Stimulated activated CD8-positive, alpha-beta memory T cell treated with anti-CD3 and anti-CD28 coated beads, Interleukin-4, amount 100 ng/mL, for 1 hour (primary cell): ENCODE data around the gene HEBP2.
A peak's percentile ranks its signal among the peaks of the same experiment; 100 is the strongest.
"Not testable (repeated sequence)": the region's sequence is repeated elsewhere in the genome, so short reads cannot be mapped to it uniquely, and the experiment has no call there.

ENCODE experiments used
- DNase-seq, 2 donors: peaks; one replicate each; pipeline ENCODE4 v3.0.0-alpha.2; 2020; ENCODE audit warnings: low read depth in 2 of 2, low spot score in 1 of 2

The HEBP2 gene

DNA sequence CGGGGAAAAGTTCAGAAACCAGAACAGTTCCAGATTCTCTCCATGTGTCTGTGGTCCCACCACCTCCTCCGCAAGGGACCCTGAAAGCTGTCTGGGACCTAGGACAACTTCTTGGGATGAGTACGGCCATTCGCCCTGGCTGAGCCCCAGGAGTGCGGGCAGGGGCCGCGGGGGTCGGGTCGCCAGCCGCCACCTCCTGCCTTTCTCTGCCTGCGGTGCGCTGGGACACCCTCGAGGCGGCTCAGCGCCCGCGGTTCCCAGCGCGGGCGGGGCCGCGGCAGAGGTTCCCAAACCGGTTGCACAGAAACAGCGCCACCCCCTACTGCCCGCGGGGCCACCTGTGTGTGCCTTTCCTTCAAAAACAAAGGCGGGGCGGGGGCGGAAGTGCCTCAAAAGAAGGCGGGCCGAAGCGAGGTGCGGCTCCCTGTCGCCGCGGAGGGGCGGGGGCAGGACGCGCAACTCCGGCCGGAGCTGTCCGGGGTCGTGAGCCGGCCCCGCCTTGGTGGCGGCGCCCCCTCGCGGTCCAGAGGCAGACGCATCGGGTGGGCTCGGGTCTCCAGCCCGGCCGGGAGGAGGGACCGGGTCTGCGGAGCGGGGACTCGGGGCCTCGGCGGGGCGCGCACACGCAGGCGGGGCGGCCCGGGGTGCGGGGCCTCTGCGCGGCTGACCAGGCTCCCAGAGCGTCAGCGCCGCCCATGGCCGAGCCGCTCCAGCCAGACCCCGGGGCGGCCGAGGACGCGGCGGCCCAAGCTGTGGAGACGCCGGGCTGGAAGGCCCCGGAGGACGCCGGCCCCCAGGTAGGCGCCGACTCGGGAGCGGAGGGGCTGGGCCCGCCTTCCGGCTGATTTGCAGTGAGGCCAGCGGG lies at the start of gene HEBP2:
Gene HEBP2 (plus strand): TSS at position 423 of the 865 bp plus-strand sequence. CDS start 273 bp downstream, at position 696.
- DNase-seq = peak; percentile 50 to 88

GRCh38 chr6:138357928-138358327 lies 46.1 kb upstream of the HEBP2 start:
- DNase-seq = no peak

DNA sequence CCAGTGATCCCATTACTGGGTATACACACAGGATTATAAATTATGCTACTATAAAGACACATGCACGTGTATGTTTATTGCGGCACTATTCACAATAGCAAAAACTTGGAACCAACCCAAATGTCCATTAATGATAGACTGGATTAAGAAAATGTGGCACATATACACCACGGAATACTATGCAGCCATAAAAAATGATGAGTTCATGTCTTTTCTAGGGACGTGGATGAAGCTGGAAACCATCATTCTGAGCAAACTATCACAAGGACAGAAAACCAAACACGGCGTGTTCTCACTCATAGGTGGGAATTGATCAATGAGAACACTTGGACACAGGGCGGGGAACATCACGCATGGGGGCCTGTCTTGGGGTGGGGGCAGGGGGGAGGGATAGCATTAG lies 35.3 kb upstream of the HEBP2 start:
- not testable (repeated sequence) for DNase-seq

DNA sequence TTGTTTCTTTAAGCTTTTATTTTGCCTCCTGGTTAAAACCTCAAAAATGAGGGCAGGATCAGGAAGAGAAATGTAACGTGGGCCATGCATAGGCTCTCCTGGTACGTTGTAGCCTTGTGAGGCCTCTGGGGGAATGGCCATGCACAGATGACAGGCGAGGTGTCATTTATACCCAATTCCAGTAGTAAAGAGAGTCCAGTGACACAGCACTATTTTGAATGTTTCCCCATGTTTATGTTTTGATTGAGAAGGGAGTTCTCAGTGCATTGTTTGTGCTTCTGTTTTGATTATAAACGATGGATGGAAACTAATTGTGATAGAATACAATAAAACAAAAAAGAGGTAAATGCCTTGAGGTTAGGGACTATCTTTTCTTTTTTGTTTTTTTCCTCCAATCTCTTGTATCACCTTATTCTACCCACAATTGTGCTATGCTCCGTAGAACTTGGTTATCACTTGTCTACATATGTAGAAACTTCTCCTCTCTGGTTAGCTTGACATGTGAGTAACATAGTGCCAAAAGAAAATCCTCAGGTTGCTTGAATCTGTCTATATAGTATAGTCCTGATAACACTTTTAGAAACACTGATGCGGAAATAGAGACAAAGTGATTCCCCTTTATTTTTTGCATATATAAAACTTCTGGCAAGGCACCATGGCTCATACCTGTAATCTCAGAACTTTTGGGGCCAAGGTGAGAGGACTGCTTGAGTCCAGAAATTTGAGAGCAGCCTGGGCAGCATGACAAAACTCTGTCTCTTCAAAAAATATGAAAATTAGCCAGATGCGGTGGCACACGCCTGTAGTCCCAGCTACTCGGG lies 33.2 kb upstream of the HEBP2 start:
- DNase-seq = no peak

- no peak for DNase-seq
These were observed 32.6 kb upstream of the HEBP2 start for GRCh38 chr6:138371452-138371711.

- DNase-seq = no peak
These were observed 32.3 kb upstream of the HEBP2 start for GRCh38 chr6:138371720-138372119.

DNA sequence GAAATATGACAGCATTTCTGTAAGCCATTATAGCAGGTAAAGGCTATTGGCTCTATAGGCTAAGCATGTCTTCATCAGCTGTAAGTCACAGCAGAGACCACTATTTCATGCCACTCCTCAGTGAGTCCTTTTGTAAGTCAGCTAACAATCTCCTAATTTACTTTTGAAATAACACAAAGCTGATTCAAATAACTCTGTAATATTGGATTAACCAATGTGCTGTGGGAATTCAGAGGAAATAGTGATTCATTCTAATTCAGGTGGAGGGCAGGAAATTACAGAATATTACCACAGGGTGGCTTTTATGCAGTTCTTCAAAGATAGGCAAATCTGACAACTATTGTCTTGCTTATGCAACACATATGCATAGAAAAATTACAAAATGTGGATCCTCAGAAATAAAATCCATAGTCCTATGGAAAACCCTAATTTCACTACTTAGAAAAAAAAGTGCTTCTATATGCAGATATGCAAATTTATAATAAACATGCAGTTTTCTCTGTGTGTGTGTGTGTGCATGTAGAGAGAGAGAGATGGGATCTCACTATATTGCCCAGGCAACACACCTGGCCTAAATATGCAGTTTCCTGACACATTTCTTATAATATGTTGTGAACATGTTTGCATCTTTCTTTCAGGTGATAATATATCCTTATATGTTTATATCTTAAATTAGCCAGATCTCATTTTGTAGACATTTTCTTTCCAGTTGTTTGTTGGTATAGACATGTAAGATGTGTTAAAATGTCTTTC lies 31.1 kb upstream of the HEBP2 start:
- no peak for DNase-seq

DNA sequence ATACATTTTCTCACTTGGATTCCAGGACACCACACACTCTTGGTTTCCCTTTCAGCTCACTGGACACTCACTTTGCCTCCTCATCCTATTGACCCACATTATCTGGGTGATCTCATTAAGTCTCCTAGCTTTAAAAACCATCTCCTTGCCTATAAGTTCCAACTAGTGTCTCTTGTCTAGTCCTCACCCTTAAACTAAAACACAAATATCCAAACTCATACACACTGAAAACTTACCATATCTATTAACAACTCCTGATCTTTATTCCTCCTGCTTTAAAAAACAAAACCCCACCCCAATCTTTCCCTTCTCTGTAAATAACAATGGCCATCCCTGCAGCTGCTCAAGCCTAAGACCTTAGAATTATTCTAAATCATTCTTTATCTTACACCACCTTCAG lies 29.8 kb upstream of the HEBP2 start:
- DNase-seq = no peak

DNA sequence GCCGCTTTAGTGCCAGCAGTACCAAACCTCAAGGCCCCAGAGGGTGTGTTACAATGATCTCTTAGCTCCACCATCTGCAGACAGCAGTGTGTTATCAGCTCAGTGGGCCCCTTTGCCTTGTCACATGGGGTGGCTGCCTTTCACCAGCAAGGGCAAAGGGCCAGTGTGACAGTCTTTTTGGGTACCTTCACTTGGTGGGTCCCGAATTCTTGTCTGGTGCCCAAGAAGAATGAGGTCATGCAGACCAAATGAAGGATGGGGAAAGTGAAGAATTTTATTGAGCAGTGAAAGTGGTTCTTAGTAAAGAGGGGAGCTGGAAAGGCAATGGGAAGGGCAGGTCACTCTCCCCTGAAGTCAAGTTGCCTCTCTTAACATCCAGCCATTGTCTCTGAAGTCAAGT lies 29.2 kb upstream of the HEBP2 start:
- DNase-seq = no peak

- DNase-seq = no peak
These were observed 27.0 kb upstream of the HEBP2 start for GRCh38 chr6:138377042-138377441.

- DNase-seq = no peak
These were observed 26.2 kb upstream of the HEBP2 start, which contains the start of gene SMIM28 for GRCh38 chr6:138377844-138378243. Gene SMIM28, plus strand, starts transcription at chr6:138377905. Its CDS starts 168 bp downstream, at chr6:138378073.

DNA sequence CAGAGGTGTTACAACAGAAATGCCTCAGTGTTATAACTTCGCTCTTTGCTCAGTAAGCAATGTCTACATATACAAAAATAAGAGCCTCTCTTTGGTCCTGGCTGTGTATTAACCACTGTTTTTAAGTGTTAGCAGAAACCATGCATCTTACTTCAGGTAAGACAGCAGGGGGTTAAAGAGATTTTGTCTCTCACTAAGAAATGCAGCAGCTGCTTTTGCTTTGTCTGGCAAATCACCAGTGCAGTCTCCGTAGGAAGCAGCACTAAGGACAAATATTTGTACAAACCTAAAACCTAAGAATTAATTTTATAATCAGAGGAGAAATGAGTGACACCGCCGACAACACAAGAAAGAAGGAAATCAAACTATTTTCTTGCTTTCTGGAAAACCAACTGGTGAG lies 25.6 kb upstream of the HEBP2 start:
- DNase-seq = no peak

DNA sequence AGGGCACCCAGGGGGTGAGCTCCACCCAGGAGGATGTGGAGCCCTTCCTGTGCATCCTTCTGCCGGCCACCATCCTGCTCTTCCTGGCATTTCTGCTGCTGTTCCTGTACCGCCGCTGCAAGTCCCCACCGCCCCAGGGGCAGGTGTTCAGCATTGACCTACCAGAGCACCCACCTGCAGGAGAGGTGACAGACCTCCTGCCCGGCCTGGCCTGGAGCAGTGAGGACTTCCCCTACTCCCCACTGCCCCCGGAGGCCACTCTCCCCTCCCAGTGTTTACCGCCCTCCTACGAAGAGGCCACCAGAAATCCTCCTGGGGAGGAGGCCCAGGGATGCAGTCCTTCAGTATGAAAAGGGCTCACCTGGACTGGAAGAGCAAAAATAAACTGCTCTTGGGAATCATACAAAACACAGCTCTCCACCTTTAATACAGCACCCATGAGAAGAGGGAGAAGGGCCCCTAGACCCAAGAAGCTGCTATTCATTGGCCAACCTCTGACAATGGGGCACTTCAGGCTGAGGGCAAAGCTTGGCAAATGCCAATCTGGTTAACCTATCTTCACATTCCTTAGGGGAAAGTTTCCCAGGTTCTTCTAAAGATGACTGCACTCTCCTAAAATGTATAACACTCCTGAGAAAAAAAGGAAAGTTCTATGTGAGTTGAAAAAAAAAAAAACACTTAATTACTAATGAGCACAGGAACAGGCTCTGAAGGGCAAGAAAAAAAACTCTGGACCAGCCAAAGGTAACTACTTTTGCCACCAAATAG lies 21.3 kb upstream of the HEBP2 start:
- no peak for DNase-seq

GRCh38 chr6:138383776-138384175 lies 20.2 kb upstream of the HEBP2 start:
- DNase-seq = no peak

GRCh38 chr6:138386897-138387296 lies 17.1 kb upstream of the HEBP2 start:
- no peak for DNase-seq

- DNase-seq = no peak
These were observed 16.2 kb upstream of the HEBP2 start for GRCh38 chr6:138387577-138388368.

GRCh38 chr6:138389551-138389950 lies 14.5 kb upstream of the HEBP2 start:
- DNase-seq = no peak

- DNase-seq = no peak
These were observed 9.9 kb upstream of the HEBP2 start for GRCh38 chr6:138393871-138394783.

- DNase-seq = no peak
These were observed 7.3 kb upstream of the HEBP2 start for GRCh38 chr6:138396709-138397108.
